ENCODE results near the gene PSMD5.

DNA sequence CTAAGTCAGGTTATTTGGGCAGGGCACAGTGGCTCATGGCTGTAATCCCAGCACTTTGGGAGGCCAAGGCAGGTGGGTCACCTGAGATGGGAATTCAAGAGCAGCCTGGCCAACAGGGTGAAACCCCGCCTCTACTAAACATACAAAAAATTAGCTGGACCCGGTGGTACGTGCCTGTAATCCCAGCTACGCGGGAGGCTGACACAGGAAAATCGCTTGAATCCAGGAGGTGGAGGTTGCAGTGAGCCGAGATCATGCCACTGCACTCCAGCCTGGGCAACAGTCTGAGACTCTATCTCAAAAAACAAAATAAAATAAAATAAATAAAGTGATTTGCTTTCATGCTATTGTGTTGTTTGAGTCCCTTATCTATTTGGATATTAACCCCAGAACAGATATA is 41.3 kb downstream of the PSMD5 start:
- no peak for TF ChIP-seq POLR2A (IDR thresholded peaks at IDR 0.05)
- TF ChIP-seq, protein P1, sequence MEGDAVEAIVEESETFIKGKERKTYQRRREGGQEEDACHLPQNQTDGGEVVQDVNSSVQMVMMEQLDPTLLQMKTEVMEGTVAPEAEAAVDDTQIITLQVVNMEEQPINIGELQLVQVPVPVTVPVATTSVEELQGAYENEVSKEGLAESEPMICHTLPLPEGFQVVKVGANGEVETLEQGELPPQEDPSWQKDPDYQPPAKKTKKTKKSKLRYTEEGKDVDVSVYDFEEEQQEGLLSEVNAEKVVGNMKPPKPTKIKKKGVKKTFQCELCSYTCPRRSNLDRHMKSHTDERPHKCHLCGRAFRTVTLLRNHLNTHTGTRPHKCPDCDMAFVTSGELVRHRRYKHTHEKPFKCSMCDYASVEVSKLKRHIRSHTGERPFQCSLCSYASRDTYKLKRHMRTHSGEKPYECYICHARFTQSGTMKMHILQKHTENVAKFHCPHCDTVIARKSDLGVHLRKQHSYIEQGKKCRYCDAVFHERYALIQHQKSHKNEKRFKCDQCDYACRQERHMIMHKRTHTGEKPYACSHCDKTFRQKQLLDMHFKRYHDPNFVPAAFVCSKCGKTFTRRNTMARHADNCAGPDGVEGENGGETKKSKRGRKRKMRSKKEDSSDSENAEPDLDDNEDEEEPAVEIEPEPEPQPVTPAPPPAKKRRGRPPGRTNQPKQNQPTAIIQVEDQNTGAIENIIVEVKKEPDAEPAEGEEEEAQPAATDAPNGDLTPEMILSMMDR (IDR thresholded peaks at IDR 0.05), result no peak

All from testis (tissue), 2 donors.